ENCODE data around the gene PARN. TPM values are rescaled to one million over a fixed set of nuclear protein-coding genes. Genes with fewer than 3 reads are reported as not detected.

Gene PARN
- total and polyA plus RNA-seq, 2 of the 8 experiments (the other 6 are each of a cell fraction or from before 2014, with no cell fraction given): 24.5 to 44.6 TPM

- TF ChIP-seq E2F6 (IDR thresholded peaks at IDR 0.05): no peak
- TF ChIP-seq EGR1 (IDR thresholded peaks at IDR 0.05; ENCODE audit: borderline replicate concordance, low read depth, low read length): no peak
- TF ChIP-seq BACH1 (IDR thresholded peaks at IDR 0.05; ENCODE audit: low read length): no peak
- TF ChIP-seq CREB1 (IDR thresholded peaks at IDR 0.05): no peak
- no peak for TF ChIP-seq ATF2 (IDR thresholded peaks at IDR 0.05; ENCODE audit: low read length)
These were observed 174.5 kb downstream of the PARN start (continued) for GRCh38 chr16:14455573-14455972.
